Measurements from ENCODE around the gene LTV1. TPM values are rescaled to one million over a fixed set of nuclear protein-coding genes. Genes with fewer than 3 reads are reported as not detected.

The LTV1 gene
- total and polyA plus RNA-seq, 2 of the 8 experiments (the other 6 are each of a cell fraction or from before 2014, with no cell fraction given), result 8.0 to 46.9 TPM

DNA sequence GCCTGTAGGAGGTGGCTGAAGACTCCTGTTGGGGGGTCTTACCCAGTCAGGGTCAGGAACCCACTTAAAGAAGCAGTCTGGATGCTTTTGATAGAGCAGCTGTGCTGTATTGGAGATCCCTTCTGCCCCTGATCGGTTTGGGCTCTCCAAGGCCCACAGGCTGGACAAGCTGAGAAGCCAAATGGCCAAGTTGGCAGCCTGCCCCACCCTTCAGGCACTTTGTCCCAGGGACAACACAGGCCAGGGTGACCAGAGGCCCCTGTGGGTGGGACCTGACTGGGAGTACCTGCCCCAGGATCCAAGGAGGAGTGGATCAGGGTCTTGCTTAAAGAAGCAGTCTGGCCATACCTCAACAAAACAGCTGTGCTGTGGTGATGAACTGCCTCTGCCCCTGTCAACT, 69.5 kb downstream of the LTV1 start:
- DNase-seq (ENCODE audit: low read depth in 1 of 2, low spot score in 2 of 2) (no peak), FAIRE-seq (no peak)
- H3K9me3 ChIP-seq (ENCODE audit: insufficient read depth in 2 of 2, low read depth in 1 of 2, low read length in 1 of 2), result no peaks in the 10 kb centered on the region
- no peaks in the 10 kb centered on the region for H3K4me1 ChIP-seq (replicated peaks in 1 of 4; ENCODE audit: control insufficient read depth in 3 of 4, insufficient read depth in 4 of 4, low read length in 3 of 4)
- H2BK120ac ChIP-seq (replicated peaks; ENCODE audit: low read depth, low read length), result no peak overlapping the region
- H3K27ac ChIP-seq (ENCODE audit: low read depth, low read length), result no peak overlapping the region
- H3K18ac ChIP-seq (ENCODE audit: extremely low read depth, low read length), result no peak overlapping the region
- no peaks in the 10 kb centered on the region for H3K79me2 ChIP-seq (ENCODE audit: control insufficient read depth in 1 of 2, insufficient read depth in 2 of 2, low read length in 2 of 2)
- no peaks in the 10 kb centered on the region; a peak in 1 of 8 replicates for H3K36me3 ChIP-seq (ENCODE audit: control insufficient read depth in 2 of 4, insufficient read depth in 4 of 4, low read length in 3 of 4)
- no peak overlapping the region for H2BK20ac ChIP-seq (ENCODE audit: low read length)
- no peak overlapping the region for H3K14ac ChIP-seq (ENCODE audit: insufficient read length)
- no peak overlapping the region for H4K8ac ChIP-seq (ENCODE audit: extremely low read depth, insufficient read depth, low read length)
- no peak for TF ChIP-seq GTF2F1 (IDR thresholded peaks at IDR 0.05; ENCODE audit: borderline replicate concordance, low read depth, low read length)
- H3K23ac ChIP-seq (ENCODE audit: insufficient read length), result no peak overlapping the region
- H3K4ac ChIP-seq (replicated peaks; ENCODE audit: insufficient read length, low read depth, low read length), result no peak overlapping the region
- H4K5ac ChIP-seq (ENCODE audit: insufficient read length, low read depth, low read length), result no peak overlapping the region
- no peak overlapping the region for H2BK5ac ChIP-seq (ENCODE audit: low read depth, low read length)
- no peak overlapping the region for H3K9ac ChIP-seq (replicated peaks in 1 of 4; ENCODE audit: extremely low read depth in 1 of 4, low read depth in 3 of 4, low read length in 3 of 4)
- H3K79me1 ChIP-seq (ENCODE audit: low read depth, low read length), result no peaks in the 10 kb centered on the region
- CTCF ChIA-PET (ENCODE audit: partially characterized antibody), result interaction anchor here (0.6 to 2.4 kb wide), 6 partner anchors 27 to 196 kb away, joined by 3 to 8 read pairs (median 3); no protein-coding TSS in a partner anchor
- no peaks in the 10 kb centered on the region for H3K23me2 ChIP-seq (ENCODE audit: low read depth, low read length)
- H2AK5ac ChIP-seq (ENCODE audit: low read depth, low read length), result no peak overlapping the region
- no peak overlapping the region for H2BK12ac ChIP-seq (ENCODE audit: low read depth, low read length)
- no peak overlapping the region for H3K4me3 ChIP-seq (ENCODE audit: extremely low read depth in 1 of 4, insufficient read depth in 2 of 4, low read depth in 3 of 4, low read length in 4 of 4)
- H2BK15ac ChIP-seq (ENCODE audit: low read length), result no peak overlapping the region
- H3K27me3 ChIP-seq (replicated peaks in 1 of 4; ENCODE audit: control insufficient read depth in 3 of 4, extremely low read depth in 1 of 4, insufficient read depth in 3 of 4, low read length in 3 of 4), result no peaks in the 10 kb centered on the region
- no peak overlapping the region for H3K4me2 ChIP-seq (ENCODE audit: insufficient read depth in 1 of 2, low read depth in 2 of 2, low read length in 2 of 2)
- H2AFZ ChIP-seq (ENCODE audit: low read length), result no peak overlapping the region
- 100% methylated on average over 1 of the region's 1 CpG; no CpG with 5 or more reads in 1 of the 2 experiments for WGBS, 2 experiments (ENCODE audit: extremely low coverage in 1 of 2, insufficient coverage in 1 of 2, insufficient read length in 1 of 2, insufficient replicate concordance in 2 of 2, low coverage in 1 of 2, low lambda C conversion rate in 2 of 2, missing lambda C conversion rate in 1 of 2)
- H3K56ac ChIP-seq (replicated peaks; ENCODE audit: insufficient read length, low read depth, low read length), result no peak overlapping the region
- H4K91ac ChIP-seq (replicated peaks; ENCODE audit: insufficient read length, low read length), result no peak overlapping the region
- no peaks in the 10 kb centered on the region for H4K20me1 ChIP-seq (replicated peaks in 1 of 2; ENCODE audit: control insufficient read depth in 1 of 2, insufficient read depth in 2 of 2, low read length in 2 of 2)
- POLR2A ChIA-PET (ENCODE audit: partially characterized antibody), result no interaction called here

Small RNA genes lying within 50 kb of the gene (small RNA-seq; reads per million reads assigned to genes)
- gene ZC2HC1B (ENCODE audit: insufficient read depth), result not detected

Other genes with a start within 250 kb of the LTV1 start
- 131 and 136 TPM in 2 replicates for gene PHACTR2, start 165.4 kb upstream of the LTV1 start, total RNA-seq (2021; fragmentation: NEBNext Ultra II Directional; extraction: Animal tissue kit (Norgen Biotek cat#: 25700))
- gene PHACTR2, start 165.4 kb upstream of the LTV1 start, polyA plus RNA-seq (2011; rRNA removed), result 12.3 and 16.9 TPM in 2 replicates
- not detected in 2 replicates for gene ZC2HC1B, start 21.1 kb downstream of the LTV1 start, total RNA-seq (2021; fragmentation: NEBNext Ultra II Directional; extraction: Animal tissue kit (Norgen Biotek cat#: 25700))
- gene ZC2HC1B, start 21.1 kb downstream of the LTV1 start, polyA plus RNA-seq (2011; rRNA removed), result not detected in 2 replicates
- 1.1 and 2.2 TPM in 2 replicates for gene PLAGL1, start 164.9 kb downstream of the LTV1 start, total RNA-seq (2021; fragmentation: NEBNext Ultra II Directional; extraction: Animal tissue kit (Norgen Biotek cat#: 25700))
- gene PLAGL1, start 164.9 kb downstream of the LTV1 start, polyA plus RNA-seq (2011; rRNA removed), result 0.94 and 1.2 TPM in 2 replicates

All from H1 (cell line).